Glomerular endothelial cell (primary cell): Measurements from ENCODE around the gene EVC. TPM values are rescaled to one million over a fixed set of nuclear protein-coding genes. Genes with fewer than 3 reads are reported as not detected.

Experiments
- DNase-seq: peaks from one replicate; pipeline ENCODE4 v3.0.0-alpha.2; 2011; ENCODE audit warnings: low read depth, low spot score; ENCODE audit errors: extremely low read depth
- total RNA-seq: library from RNA; depleted of rRNA; stranded (reverse); fragments of >200 nt; gene quantifications from 2 replicates; pipeline ENCODE4 v1.2.3, GENCODE V29; 2015

Gene EVC
- total RNA-seq, result 52.8 and 58.6 TPM in 2 replicates

DNA sequence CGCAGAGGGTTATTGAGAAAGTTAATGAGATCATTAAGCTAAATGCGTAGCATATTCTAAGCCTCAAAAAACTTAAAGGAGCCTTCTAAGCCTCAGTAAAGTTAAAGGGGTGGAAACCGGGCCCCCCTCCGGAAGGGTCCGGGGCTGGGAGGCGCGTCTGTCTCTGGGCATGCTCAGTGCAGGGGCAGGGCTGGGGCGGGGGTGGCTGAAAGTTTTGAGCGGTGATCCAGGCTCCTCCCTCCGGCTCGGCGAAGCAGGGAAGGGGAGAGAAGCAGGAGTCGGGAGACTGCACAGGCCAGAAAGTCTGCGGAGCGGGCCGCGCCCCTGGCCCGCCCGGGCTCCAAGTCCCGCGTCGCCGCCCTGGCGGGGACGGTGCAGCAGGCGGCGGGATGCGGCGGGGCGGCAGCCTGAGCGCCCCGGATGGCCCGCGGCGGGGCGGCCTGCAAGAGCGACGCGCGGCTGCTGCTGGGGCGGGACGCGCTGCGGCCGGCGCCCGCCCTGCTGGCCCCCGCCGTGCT lies at the start of gene EVC:
Gene EVC (plus strand): TSS at position 241 of the 518 bp plus-strand sequence. CDS start 180 bp downstream, at position 421.
- DNase-seq, result no peak

DNA sequence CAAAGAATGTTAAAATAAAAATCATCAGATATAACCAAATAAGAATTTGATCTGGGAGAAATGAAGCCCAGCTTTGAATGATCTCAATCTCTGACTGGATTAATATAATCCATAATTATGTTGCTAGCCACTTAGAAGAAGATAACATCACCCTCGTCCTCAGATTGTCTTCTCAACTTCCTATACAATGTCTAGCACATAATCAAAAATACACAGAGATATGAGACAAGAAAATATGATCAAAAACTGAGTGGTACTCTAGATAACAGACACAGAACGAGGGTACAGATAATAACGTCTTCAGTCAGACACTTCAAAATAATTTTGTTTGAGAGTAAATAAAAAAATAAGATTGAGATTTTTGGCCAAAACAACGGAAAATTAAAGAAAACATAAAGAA lies 49.8 kb upstream of the EVC start:
- DNase-seq, result no peak

DNA sequence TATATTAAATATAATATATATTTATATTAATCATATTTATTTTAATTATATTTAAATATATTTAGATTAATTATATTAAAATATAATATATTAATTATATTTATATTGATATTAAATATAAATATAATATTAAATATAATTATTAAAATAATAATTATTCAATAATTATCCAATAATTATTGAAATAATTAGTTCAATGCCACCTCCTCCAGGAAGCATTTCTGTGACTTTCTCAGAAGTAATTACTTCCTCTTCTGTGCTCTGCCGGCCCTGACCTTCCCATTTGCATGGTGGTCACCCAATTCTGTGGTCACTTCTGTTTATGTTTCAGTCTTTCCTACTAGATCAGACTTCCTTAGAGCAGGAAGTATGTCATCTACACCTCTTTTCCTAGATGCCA lies 48.4 kb upstream of the EVC start:
- no peak for DNase-seq

DNA sequence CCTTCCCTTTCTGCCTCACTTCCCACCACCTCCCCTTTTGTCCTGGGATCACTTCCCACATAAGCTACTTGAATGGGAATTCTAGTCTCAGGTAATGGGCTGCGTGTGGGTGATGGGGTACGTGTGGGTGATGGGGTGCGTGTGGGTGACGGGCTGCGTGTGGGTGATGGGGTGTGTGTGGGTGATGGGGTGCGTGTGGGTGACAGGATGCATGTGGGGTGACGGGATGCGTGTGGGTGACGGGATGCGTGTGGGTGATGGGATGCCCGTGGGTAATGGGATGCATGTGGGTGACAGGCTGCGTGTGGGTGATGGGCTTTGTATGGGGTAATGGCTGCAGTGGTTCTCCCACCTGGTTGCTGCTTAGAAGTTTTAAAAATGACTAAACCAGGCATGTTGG lies 46.2 kb upstream of the EVC start:
- no peak for DNase-seq

DNA sequence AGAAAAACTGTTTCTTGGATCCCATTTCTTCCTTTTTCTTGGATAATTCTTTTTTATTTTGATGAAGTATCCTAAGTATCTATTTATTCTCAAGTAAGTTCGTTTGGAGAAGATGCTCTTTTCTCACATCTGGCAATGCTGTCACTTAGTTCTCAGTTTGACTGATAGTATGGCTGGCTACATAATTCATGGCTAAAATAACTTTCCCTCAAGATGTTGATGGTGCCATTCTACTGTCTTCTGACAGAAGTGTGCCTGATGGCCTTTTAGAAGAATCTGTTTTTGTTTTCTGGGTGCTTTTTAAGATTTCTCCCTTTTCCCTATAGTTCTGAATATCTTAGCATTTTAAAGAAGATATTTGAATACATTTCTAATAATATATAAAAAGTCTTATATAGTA lies 44.3 kb upstream of the EVC start:
- DNase-seq, result no peak

DNA sequence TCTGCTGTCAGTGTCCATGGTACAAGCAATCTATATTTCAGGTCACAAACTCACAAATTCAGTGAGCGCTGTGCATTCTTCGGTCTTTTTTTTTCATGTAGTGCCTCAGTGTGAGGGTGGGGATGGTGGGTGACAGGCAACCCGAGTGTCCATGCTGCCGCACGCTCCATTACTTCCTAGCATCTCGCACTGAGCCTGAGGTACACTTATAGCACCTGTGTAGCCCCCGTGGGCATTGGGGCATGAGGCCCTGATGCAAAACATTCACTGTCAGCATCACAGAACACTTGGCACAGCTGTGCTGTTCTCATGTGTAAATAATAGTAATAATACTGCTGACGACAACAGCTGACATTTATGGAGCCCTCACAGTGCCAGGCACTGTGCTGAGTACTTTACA lies 34.2 kb upstream of the EVC start:
- DNase-seq, result no peak

DNA sequence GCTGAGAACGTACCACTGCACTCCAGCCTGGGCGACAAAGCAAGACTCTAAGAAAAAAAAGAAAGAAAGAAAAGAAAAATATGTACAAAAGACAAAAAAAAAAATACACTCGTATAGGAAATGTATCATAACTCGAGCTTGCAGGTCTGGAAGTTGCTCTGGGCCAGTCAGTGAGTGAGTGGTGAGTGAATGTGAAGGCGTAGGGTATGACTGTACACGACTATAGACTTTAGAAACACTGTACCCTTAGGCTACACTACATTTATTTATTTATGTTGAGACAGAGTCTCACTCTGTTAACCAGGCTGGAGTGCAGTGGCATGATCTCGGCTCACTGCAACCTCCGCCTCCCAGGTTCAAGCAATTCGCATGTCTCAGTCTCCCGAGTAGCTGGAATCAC lies 32.0 kb upstream of the EVC start:
- no peak for DNase-seq

DNA sequence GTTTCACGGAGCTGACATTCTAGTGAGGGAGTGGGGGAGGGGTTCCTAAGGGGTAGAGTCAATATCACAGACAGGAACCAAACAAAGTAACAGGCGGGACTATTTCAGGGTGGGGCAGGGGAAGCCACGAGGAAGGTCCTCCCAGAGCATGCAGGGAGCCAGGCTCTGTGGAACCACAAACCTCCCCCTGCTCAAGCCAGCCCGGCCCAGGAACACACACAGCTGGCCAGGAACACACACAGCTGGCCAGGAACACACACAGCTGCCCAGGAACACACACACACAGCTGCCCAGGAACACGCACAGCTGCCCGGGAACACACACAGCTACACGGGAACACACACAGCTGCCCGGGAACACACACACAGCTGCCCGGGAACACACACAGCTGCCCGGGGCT lies 27.4 kb upstream of the EVC start:
- no peak for DNase-seq

DNA sequence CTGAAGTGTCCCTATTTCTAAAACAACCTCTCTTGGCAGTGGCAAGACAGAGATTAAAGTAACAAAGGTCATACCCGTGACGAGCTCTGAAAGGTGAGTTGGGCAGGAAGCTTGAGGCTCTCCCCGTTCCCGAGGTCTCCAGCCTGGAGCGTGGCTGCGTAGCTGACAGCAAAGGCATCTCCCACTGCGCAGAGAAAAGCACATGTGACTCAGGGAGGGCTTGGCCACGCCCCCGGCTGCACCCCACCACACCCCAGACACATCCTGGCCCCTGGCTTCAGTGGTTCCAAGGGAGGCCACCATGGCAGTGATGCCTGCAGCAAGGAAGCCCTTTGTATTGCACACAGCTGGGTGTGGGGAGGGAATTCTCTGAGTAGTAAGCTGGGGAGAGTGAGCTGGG lies 25.7 kb upstream of the EVC start:
- DNase-seq, result no peak

DNA sequence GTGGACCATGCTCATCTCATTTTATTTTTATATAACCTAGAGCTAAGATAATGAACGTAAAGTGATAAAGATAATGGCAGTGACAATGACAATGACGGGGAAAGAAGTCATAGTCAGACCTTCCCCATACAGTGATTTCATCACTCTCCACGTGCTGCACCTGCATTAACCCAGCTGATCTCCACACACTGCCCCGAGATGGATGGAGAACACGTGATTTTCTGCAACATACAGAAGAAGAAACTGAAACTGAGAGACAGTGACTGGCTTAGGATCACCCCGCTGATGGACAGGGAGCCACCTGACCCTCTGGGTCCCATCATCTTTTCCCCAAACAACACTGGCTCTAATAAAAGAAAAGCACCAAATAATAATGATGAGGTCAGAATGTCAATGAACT lies 24.7 kb upstream of the EVC start:
- DNase-seq, result no peak

DNA sequence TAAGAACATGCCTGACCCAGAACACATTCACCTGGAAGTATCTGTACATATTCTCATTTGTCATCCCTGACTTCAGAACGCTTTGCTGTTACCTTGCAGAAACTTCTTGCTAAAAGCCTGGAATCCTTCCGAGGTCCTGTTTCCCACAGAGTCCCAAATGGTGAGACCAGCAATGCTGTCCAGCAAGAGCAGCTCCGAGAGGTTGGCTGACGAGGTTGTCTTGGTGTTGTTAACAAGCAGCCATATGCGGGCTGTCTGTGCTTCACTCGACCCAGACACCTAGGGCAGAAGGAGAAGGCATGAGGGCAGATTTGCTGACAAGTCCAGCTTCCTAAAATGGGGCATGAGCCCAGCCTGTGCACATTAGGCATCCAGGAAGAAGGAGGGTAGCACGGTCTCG lies 21.9 kb upstream of the EVC start:
- no peak for DNase-seq

DNA sequence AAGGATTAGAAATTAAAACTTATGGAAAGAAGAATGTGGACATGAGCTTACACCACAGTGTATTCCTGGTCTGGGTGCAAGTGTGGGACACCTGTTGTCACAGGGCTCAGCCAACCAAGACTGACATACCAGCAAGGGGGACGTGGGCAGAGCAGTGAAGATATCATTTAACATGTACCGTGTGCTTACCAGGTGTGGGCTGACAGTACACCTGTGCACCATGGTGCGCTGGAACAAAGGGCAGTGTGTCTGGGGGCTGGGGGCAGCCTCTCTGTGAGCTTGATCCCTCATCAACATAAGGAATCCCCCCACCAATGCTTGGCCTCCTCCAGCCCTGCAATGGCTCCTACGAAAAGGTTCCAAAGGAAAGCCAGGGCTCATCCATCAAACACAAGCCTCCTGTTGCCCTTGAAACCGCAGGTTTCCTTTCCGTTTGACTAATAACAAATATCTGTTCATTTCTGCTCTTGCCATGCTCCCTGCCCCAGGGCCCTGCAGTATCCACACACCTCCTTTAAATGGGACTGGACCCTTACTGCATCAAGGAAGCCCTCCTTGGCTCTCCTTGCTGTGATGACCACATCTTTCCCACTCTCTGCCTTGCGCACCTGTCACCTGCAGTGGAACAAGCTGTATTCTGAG lies 19.4 kb upstream of the EVC start:
- no peak for DNase-seq

DNA sequence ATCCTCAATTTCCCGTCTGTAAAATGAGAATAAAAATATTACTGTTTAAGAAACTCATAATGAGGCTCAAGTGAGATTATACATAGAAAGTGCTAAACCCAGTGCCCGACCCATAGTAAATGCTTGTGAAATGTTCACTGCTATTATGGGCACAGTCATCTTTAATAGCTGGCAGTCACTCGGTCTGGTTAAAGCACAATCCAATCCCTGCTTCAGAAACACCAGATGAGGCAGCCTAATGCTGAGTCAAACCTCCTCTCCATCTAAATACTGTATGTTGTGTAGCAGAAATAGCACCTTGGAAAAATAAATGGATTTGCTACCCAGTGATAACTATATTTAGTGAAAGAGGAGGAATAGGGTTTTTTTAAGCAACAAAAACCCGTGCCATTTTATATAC lies 17.1 kb upstream of the EVC start:
- DNase-seq, result no peak

DNA sequence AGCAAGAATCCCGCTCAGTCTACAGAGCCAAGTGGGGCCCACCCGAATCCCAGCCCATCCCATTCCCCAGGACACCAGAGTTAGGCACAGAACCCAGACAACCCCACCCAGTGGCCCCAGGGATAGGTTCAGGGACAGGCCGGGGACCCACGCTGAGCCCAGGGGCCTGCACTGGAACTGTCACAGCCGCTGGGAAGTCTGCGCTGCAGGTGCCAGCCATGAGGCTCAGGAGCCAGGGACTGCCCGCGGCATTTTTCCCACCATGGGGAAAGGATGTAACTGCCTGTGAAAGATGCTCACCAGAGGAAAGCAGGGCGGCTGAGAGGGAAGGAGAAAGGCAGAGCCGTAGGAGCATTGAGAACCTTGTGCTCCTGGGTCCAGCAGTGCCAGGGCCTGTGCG lies 14.7 kb upstream of the EVC start:
- DNase-seq, result no peak

DNA sequence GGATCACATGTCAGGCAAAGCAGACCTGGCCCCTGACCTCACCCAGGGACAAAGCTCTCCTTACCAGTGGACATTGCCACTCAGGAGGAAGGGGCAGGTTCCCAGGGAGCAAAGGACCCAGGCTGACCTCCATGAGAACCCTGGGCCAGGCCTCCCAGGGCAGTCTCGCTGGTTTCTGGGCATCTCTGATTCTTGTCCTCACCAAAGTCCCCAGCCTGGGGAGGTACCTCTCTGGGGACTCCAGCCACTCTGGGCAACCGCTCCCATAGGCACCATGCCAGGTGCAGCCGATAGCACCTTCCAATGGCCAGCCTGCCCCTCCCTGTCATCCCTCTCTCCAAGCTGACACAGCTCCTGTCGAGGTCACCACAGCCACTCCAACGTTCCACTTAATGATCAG lies 10.5 kb upstream of the EVC start:
- DNase-seq, result no peak

DNA sequence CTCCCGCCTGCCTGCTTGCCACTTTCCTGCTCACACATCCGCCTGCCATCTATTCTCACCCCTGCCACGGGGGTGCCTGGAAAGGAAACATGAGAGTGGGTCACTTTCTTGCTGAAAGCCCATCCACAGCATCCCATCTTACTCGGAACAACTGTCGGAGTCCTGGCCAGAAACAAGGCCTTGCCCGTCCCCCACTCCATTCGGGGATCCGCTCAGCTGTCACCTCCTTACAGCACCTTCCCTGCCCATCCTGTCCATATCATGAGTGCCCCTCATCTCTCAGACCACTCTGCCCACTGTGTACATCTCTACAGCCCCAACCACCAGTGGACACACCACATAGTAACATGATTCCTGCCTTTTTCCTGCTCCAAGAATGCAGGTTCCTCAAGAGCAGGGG lies 9.0 kb upstream of the EVC start:
- no peak for DNase-seq

DNA sequence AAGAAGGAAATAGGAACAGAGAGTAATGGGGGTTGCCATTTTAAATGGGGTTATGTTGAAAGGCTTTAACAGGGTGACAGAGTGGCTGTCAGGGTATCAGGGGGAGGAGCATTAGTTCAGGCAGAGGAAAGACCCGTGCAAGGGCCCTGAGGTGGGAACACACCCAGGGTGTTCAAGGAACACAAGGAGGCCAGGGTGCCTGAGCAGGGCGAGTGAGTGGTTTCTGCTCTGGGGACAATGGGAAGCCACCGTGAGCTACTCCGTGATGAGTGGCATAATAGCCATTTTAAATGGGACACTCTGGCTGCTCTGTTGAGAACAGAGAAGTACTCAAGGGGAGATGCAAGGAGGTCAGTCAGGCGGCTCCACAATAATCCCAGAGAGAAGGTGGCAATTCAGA lies 7.2 kb upstream of the EVC start:
- no peak for DNase-seq

DNA sequence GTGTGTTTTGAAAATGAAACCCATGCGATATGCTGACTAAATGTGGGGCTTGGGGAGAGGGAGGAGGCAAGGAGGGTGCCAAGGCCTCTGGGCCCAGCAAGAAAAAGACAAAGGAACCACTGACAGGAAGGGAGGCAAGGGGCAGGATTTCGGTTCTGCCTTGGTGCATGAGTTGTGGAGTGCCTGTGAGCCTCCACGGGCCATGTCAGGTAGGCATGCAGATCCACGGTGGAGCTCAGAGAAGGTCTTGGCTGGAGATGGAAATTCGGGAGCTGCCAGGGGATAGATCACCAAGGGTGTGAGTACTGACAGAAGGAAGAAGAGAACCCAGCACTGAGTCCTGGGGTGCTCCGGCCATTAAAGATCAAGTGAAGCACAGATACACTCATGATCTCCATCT lies 6.7 kb upstream of the EVC start:
- DNase-seq, result no peak

DNA sequence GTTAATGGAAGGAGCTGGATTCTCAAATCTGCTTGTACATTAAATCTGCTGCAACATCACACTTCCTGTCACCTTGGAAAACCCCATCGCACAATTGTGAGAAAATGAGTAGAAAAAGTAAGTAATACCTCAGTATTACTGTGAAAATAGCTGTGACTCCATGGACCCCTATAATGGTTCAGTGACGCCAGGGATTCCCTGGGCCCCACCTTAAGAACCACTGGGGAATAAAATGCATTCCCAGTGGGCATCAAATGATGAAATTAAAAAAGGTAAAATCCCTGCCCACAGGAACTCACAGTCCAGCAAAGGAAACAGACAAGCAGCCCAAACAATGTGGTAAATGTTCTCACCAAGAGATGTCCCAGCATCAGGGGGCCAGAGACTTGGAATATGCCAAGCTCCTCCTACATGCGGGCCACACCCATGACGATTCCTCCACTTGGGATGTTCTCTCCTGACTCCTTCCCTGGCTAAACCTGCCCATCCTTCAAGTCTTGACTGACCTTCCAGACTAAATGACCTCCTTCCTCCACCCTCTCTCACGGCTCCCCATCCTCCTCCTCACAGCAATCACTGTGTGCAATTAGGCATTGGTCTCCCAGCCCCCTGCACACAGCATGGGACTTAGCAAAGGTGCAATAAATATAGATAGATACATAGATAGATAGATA lies 5.2 kb upstream of the EVC start:
- no peak for DNase-seq

DNA sequence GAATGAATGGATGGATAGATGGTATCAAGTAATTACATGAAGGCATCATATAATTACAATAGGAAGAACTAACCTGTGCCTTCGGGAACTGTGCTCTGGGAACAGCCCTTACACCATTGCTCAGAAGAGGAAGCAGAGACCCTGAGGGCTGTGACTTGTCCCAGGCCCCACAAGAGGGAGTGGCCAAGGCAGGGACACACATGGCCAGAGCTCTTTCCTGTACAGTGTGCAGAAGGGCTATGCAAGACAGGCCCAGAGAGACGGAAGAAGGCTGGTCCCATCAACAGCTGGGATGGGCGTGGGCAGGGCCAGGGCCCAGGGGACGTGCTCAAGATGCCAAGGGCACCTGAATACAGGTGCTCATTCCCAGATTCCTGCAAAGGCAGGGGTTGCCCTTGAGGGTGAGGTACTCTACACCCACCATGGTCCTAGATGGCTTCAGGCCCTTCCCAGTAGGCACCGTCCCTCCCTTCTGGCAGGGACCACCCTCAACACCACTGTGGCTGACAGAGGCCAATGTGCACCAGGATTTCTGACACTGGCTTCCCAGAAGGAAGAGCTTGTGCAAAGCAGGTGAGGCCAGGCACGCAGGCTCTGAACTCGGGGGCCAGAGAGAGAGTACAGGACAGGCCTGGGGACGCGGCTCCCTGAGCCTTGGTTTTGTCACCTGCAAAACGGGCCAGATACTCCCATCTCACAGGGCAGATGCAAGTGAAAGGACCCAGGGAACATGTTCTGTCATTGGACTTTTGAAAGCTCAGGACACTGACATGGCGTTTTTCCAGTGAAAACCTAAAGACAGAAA lies 4.3 kb upstream of the EVC start:
- DNase-seq, result no peak

DNA sequence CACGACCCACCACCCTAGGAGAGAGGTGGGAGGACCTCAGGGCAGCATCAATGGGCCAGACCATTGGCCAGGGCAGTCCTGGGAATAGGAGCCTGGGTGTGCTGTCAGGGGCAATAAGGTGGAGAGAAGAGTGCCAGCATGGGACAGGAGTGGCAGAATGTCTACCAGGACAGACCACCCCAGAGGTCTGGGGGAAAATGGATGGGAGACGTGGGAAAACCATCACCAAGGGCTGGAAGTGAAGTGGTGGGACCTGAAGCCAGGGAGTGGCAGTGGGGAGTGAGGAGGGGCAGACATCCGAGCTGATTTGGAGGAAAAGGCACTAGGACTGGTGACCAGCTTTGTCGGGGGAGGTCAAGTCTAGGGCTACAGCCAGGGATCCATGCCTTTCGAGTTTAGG lies 3.6 kb upstream of the EVC start:
- DNase-seq, result no peak
